NCI-H1694 treated with DMSO at 0.1 percent for 48 hours (cell line): ENCODE measurements around the gene CDH22.
A peak's percentile ranks its signal among the peaks of the same experiment; 100 is the strongest.

ENCODE experiments used
- DNase-seq: peaks from one replicate; lab custom pipeline; 2025; lab: John Stamatoyannopoulos, UW

CDH22 gene

DNA sequence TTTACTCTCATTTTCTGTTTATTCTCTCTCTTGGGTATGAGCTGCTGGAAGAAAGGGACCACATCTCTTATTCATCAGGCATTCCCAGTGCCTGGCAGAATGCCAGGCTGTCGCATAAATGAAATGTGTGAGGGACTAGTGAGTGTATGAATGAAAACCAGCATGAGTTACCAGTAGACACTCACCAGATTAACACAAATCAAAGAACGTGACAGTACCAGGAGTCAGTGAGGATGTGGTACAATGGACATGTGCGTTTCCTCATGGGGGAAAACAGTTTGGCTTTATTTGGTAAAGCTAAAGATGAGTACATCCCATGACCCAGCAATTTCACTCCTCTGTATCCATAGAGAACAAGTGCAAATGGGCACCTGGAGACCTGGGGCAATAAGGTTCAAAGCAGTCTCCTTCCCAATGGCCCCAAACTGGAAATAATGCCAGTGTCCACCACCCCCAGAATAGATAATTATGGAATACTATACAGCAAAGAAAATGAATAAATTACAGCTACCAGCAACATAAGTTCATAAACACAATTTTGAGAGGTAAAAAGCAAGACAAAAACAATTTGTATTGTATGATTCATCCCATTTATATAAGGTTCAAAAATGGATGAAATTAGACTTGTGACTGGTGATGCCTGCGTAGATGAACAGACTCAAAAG is 93.3 kb downstream of the CDH22 start:
- no peak for DNase-seq

DNA sequence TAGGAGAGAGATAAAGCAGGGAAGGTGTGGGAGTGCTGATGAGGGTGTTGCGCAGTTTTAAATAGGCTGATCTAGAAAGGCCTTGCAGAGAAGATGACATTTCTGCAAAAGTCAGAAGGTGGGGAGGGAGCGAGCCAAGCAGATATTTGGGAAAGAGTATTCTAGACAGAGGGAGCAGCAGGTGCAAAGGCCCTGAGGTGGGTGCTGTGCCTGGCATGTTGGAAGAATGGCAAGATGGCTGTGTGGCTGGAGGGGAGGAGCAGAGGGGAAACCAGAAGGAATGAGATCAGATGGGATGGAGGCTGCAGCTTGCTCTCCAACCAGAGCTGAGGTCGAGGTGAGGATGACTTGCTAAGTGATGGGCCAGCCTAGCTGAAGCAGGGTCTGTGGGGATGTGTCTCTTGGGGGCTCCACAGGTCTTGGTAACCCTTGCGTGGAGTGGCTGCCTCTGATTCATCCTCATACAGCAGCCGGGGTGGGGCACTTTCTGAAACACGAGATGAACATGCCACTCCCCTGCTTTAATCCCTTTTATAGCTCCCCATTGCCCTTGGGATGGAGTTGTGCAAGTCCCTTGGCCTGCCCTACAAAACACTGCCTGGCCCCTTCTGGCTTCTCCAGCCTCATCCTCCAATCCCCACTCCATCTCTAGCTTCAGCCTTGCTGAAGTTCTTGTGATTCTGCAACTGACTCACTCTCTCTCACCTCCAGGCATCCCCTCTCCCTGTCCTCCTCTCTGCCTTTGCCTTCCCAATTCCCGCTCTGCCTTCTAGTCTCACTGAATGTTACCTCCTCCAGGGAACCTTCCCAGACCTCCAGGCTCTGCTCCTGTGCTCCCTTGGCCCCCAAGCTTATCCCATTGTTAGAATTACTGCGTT is 94.1 kb downstream of the CDH22 start:
- DNase-seq: no peak

DNA sequence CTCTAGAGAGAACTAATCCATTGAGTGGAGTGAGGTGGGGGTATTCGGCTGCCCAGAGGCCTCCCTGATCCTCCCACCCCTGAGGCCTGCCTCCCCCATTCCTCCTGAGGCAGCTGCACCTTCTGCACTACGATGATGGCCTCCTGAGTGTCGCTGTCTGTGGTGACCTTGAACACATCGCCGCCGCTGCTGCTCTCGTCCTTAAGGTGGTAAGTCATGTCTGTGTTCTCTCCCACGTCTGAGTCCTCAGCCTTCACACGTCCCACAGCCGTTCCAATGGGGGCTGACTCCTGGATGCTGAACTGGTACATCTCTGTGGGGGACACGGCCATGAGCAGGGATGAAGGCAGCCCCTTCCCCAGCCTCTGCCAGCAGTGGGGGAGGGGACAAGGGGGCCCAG is 95.4 kb downstream of the CDH22 start:
- no peak for DNase-seq

DNA sequence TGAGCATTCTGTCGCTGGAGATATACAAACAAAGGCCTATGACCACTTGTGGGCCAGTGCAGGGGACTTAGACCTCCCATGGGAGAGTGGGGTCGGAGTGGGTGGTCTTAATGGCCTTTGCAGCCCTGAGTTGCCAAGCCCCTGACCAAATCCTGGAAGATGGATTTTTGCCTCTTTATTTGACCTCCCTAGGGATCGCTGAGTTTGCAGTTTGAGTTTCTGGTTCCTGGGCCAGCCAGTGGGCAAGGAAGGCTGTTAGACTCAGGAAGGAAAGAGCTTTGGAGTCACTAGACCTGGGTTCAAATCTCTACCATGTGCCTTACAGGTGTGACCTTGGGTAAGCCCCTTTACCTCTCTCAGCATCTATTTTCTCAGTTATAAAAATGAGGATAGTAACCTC is 96.0 kb downstream of the CDH22 start:
- no peak for DNase-seq

DNA sequence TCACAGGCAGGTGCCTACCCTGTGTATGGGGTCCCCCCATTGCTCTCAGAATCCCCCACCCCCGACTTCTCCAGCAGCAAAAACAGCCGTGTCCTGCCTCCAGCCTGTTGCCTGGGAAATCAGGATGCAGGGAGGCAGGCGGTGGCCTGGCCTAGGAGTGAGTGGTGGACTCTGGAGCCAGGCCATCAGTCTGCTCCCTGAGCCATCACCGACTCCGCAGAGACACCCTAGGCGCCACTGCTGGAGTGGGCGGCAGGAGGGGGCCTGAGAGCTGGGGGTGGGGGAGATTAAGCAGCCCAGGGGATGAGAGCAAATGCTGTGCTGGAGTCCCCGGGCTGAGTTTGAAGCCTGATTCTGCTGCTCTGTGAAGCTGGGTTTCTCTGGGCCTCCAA is 97.0 kb downstream of the CDH22 start:
- no peak for DNase-seq

DNA sequence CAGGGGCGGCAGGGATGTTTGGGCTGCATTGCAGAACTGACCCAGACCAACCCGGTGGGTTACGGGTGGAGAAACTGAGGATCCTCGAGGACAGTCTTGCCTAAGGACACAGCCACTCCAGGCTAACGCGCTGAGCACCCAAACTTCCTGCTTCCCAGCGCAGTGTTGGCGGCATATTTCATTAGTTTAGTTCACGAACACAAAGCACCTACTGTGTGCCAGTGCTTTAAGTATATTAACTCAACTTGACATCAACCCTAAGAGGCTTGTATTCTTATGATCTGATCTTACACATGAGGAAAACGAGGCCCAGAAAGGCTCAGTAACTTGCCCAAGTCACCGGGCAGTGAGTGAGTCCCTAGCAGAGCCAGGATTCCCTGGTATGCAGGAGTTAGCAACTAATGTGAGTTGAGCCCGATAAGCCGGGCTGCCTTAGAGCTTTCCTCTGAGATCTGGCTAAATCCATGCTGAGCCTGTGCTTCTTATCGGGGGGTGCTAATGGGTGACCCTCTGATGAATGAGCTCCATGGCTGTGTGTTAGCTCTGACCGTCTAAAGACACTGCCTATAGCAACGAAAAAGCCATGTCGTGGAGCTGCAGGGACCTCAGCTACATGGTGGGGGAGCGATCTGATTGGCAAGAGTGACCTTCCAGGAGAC is 97.5 kb downstream of the CDH22 start:
- no peak for DNase-seq

DNA sequence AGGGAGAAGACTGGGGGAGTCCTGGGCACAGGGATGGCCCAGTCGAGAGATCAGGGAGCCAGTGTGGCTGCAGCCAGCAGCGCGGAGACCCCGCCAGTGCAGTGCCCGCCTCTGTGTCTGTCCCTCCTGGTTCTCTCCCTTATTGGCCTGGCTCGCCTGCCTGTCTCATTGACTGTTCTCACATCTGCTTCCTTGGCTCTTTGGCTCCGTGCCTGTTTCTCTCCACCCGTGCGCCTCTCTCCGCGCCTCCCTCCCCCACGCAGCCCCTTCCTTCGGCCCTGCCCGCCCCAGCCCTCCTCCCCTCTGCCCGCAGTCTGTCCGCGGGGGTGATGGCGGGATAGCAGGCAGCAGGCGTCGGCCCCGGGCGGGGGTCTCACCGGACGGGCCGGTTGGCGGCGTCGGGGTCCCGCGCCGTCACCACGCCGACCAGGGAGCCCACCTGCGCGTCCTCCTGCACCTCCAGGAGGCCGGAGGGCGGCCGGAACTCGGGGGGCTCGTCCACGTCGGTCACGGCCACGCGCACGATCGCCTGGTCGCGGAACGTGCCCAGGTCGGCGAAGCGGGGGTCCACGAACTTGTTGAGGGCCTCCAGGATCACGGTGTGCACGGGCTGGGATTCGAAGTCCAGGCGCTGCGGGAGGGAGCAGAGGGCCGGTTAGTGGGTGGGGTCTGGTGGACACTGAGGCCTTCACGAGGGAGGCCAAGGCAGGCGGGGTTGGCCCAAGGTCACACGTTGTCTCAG is 98.2 kb downstream of the CDH22 start:
- peak; percentile 84 for DNase-seq

DNA sequence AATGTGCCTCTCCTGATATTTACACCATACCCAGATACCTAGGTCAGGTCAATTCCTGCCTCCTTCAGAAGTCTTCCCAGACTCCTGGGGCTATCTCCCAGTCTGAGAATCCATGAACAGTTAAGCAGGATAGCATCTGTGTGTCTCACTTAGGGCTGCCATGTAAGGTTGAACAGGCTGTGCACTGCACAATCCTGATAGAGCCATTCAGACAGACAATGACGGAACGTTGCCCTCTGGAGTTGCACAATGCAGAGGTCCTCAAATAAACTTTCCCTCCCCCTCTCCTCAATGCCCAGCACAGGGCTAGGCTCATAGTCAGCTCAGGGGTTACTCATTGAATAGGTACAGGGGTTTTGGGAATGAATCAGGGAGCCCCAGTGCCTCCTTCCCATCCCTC is 100.5 kb downstream of the CDH22 start:
- DNase-seq: no peak

DNA sequence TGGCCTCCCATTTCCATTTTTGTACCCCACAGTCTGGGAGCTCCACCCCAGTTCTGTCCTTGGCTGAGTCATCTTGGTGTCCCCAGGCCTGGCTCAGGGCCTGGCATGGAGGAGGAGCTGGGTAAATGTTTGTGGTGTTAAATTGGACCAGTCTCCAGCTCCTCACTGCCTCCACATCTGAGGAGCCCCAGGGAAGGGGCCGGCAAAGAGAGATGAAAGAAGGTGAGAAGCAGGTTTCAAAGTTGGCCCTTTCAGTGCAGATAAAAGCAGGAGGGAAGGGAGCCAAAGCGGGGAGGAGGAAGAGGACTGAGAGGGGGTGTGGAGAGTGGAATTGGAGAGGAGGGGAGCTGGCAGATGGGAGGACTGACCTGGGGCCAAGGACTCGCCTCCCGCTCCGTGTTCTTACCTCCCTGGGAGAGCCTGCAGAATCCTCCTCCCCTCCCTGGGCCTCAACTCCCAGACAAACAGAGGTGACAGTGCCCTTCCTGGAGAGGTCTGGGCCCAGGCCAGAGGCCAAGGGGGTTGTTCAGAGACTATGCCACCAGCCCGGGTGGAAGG is 101.2 kb downstream of the CDH22 start:
- DNase-seq: no peak

DNA sequence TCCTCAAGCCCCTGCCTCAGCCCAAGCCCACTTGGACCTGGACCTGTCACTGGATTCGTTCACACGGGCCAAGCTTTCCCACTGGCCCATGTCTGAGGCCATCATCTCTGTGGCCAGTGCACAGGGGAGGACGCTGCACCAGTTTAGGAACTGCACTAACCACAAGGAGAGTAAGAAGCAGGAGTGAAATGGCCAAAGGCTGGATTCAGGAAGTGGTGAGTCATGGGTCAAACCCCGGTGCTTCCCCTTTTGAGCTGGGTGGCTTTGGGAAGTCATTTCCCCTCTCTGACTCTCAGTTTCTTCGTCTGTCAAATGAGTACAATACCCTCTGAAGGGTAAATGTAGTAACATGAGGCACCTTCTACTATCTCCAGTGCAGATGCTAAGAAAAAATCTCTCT is 102.3 kb downstream of the CDH22 start:
- DNase-seq: no peak

DNA sequence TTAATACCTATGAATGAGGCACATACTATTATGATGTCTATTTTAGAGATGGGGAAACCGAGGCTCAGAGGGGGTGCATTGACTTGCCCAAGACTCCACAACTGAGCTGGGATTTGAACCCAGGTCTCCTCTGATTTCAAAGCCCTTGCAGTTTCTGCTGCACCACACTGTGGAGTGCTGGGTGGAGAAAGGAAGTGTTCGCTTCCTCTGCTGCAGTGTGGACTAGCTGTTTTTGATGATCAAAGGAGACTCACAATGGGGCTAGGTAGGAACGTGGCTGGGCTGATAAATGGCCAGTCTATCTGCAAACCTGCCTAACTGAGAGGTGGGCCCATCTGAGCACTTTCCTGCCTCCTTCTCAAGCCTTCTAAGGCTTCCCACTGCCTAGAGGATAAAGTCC is 102.9 kb downstream of the CDH22 start:
- no peak for DNase-seq

DNA sequence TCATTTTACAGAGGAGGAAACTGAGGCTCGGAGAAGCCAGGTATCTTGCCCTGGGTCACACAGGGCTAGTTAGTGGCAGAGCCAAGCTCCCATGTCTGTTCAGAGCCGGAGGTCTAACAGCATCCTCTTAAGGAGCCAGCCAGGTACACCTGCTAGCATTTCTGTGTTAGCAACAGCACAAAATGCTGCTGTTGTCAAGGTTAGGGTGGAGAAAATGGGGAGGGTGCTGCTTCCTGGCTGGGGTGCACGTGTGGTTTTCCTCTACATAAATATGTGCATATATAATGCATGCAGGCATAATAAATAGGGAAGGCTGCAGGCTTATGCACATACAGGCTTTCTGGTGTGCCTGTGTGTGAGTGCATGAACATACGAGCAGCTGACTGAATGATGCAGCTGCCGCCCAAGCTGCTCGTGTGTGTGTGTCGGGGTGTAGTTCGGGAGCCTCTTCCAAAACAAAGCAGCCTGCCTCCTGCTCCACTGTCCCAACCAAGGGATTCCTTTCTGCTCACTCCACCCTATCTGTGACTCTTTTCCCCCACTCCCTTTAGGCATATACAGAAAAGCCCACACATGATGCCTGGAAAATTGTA is 103.6 kb downstream of the CDH22 start:
- peak; percentile 59 for DNase-seq

DNA sequence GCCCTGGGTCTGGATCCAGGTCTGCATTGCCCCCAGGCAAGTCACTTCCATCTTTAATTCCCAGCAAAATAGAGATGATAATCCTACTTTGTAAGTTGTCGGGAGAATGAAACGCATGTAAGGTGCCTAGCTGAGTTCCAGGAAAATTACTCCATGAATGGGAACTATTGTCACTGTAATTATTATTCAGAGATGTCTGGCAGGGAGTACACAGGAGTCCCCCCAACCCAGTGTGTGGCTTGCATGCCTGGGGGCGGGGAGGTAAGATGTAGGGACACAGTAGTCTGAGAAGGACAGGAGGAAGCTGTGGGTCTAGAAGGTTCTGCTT is 104.8 kb downstream of the CDH22 start:
- no peak for DNase-seq

DNA sequence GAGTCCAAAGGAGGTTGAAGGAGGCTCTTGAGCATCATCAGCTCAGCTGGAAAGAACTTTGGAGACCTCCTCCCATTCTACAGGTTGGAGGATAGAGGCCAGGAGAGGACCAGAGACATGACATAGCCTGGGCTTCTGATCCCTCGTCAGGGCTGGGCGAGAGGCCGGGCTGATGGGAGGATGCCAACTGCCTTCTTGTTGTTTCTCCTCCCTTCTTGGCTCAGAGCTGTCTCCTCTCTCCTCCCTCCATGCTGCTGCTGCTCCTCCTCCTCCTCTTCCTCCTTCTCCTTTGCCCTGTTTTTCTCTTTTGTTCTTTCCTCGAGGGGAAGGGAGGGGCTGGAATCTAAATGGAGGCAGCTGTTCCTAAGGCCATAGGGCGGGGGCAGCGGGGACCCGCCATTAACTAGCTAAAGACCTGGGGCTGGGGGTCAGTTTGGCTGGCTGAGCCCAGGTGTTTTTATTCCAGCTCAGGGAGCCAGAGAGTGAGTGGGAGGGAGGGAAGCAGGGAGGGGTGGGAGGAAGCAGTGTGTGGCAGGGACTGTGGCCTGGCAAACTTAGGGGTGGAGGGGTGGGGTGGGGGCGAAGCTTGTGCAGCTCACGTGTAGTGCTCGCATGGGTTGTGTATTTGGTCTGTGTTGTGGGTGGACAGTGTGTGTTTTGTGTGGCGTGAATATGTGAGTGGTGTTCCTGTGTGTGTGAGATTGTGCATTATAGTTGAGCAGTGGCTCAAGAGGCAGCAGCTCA is 105.4 kb downstream of the CDH22 start:
- DNase-seq: no peak

DNA sequence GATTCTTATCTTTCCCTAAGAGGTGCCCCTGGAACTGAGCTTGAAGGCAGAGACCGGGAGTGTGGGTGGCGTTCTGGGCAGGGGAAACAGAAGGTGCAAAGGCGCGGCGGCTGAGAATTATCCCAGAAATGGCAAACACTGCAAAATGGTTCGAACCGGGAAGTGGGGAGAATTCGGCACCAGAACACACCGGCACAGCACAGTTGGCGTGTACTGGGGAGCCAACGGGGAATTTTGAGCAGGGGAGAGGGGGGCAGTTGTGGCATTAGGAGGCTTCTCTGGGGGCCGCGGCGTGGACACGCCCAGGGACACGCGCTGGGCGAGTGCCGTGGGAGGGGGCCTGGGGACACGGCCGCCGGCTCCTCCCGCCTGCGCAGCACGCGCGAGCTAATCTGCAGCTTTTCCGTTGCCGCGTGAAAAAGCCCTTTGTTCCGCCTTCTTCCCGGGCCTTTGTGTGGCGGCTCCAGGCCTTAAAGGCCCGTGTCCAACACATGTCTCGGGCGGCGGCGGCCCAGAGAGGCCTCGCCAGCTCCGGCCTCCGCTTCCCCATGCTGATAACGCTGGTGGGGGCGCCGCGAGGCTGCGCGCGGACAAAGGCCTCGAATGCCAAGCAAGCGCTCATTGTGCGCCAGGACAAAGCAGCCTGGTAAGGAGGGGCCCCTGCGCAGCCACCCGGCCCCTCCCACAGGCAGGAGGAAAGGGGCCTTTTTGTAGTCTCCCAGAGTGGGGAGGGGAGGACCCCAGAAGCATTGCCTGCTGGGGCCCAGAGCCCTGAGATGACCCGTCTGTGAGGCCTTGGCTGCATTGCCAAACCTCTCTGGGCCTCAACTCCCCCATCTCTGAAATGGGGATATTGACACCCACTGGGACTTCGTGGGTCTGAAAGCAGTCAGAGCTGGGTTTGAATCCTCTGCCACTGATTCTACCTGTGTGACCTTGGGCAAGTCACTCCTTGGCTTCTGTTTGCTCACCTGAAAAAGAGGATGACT is 107.4 kb downstream of the CDH22 start:
- DNase-seq: no peak

DNA sequence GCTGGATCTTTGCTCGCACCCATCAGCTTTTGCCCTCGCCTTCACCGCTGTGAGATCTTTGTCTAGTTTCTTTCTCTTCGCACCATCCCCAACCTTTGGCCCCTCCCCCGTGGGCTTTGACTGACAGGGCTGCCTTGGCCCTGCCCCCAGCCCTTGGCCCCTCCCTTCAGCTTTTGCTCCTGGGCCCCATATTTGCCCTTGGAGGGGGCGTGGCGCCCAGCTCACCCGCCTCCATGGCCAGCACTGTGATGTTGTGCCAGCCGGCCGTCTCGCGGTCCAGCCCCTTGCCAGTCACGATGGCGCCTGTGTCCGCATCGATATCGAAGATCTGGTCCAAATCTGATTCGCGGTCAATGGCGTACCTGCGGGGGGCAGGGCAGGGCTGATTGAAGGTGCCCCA is 109.1 kb downstream of the CDH22 start:
- DNase-seq: no peak

DNA sequence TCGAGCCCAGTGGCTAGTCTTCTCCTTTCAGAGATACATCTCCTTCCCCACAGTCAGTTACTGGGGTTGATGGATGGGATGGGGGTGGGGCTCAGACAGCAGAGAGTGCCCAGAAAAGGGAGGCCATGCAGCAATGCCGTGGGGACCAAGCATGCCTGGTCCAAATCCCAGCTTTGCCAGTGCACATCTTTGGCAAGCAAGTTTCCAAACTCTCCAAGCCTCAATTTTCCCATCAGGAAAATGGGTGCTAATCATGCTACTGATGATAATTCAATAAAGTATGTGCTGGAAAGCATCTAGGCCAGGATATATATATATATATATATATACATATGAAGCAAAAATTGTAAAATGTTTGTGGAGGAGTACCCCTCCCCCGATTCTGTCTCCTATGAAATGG is 111.3 kb downstream of the CDH22 start:
- DNase-seq: no peak

DNA sequence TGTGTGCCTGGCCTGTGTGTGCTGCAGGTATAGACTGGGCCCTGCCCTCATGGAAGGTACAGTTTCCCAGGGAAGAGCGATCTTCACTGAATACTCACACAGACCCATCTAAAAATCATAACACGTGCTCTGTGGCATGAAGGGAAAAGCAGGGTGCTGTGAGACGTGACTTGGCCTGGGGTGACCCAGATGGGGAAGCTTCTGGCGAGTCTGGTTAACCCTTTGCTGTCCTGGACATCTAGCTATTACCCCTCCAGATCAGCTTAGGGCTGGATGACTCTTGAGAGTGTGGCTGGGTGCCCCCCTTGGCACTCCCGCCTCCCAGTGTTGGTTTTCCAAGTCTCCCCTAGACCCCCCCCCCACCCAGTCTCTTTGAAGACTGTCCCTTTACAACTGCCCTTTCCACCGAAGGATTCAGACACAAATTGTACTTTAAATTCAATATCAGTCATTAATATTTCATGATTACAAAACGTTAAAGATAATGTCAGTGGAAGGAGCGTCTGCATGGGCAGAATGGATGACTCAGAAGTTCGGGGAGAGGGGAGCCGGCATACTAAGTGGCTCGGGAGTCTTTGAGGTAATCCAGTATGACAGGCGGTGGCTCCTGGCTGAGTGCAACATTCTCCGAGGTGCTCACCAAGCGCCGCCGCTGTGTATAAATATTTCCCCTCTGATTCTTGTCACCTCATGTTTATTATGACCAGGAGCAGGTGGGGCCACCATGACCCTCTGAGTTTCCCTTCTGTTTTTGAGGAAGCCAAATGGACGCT is 112.8 kb downstream of the CDH22 start:
- DNase-seq: no peak

DNA sequence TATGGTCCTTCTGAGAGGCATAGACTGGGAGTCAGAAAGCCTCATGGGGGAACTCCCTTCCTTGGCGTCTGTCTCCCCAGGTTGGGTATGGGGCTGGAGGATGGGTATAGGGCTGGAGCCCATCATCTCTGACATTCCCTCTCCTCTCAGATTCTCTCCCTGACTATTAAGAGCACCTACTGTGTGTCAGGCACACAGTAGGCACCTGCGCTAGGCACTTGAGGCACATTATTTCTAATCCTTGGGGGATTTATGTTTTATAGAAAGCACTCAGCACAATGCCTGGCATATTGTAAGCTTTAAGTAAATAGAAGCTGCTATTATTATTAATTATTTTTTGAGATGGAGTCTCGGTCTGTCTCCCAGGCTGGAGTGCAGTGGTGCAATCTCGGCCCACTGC is 113.9 kb downstream of the CDH22 start:
- DNase-seq: no peak
